A673 (cell line): ENCODE measurements around the gene F3.
A peak's percentile ranks its signal among the peaks of the same experiment; 100 is the strongest.

Experiments used
- EZH2 ChIP-seq: fragments of 200-600 bp; sonication (generic); IDR thresholded peaks from 2 replicates; pipeline ENCODE4 v1.6.1; 2017; ENCODE audit warnings: borderline replicate concordance, low read depth, mild to moderate bottlenecking, mixed read lengths, antibody characterized with exemption, low read length; ENCODE audit not compliant: poor library complexity, severe bottlenecking
- TF ChIP-seq, protein P1 (sequence below): fragments of 300-800, 200-600 bp; sonication (generic); conservative IDR thresholded peaks from 2 replicates; pipeline ENCODE4 v1.5.1; 2017; ENCODE audit warnings: low read depth, mild to moderate bottlenecking, antibody characterized with exemption, low read length, moderate library complexity, mixed read lengths

GRCh38 chr1:94522304-94522703 is 19.3 kb downstream of the F3 start:
- TF ChIP-seq, protein P1, sequence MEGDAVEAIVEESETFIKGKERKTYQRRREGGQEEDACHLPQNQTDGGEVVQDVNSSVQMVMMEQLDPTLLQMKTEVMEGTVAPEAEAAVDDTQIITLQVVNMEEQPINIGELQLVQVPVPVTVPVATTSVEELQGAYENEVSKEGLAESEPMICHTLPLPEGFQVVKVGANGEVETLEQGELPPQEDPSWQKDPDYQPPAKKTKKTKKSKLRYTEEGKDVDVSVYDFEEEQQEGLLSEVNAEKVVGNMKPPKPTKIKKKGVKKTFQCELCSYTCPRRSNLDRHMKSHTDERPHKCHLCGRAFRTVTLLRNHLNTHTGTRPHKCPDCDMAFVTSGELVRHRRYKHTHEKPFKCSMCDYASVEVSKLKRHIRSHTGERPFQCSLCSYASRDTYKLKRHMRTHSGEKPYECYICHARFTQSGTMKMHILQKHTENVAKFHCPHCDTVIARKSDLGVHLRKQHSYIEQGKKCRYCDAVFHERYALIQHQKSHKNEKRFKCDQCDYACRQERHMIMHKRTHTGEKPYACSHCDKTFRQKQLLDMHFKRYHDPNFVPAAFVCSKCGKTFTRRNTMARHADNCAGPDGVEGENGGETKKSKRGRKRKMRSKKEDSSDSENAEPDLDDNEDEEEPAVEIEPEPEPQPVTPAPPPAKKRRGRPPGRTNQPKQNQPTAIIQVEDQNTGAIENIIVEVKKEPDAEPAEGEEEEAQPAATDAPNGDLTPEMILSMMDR: peak; percentile 78
- TF ChIP-seq EZH2: no peak
